ENCODE measurements around the gene CDH3.

GRCh38 chr16:68732741-68733399 lies 87.8 kb downstream of the CDH3 start:
- TF ChIP-seq CTCF (IDR thresholded peaks at IDR 0.05) (no peak), POLR2A (IDR thresholded peaks at IDR 0.05) (no peak)
